NB4 (cell line): ENCODE data around the gene SIVA1.
A peak's percentile ranks its signal among the peaks of the same experiment; 100 is the strongest.

Experiments
- DNase-seq: peaks from one replicate; pipeline ENCODE4 v3.0.0; 2010; ENCODE audit warnings: low read depth
- H3K4me3 ChIP-seq: one replicate; pipeline ENCODE4 v1.5.1; 2011; ENCODE audit warnings: mild to moderate bottlenecking, low read depth, low read length, moderate library complexity
- MYC ChIP-seq: IDR thresholded peaks from 2 replicates; pipeline ENCODE4 v1.6.1; 2011; ENCODE audit warnings: low read depth, low read length
- POLR2A ChIP-seq: IDR thresholded peaks from 2 replicates; pipeline ENCODE4 v1.6.1; 2011; ENCODE audit warnings: mild to moderate bottlenecking; ENCODE audit not compliant: insufficient read length; ENCODE audit errors: extremely low read depth
- TF ChIP-seq, protein P1 (sequence below): IDR thresholded peaks from 2 replicates; pipeline ENCODE4 v1.6.1; 2011; ENCODE audit warnings: low read depth, low read length
- TF ChIP-seq, protein P2 (sequence below): IDR thresholded peaks from one replicate; pipeline ENCODE4 v1.5.1; 2012; ENCODE audit warnings: low read depth, low read length

Gene SIVA1

DNA sequence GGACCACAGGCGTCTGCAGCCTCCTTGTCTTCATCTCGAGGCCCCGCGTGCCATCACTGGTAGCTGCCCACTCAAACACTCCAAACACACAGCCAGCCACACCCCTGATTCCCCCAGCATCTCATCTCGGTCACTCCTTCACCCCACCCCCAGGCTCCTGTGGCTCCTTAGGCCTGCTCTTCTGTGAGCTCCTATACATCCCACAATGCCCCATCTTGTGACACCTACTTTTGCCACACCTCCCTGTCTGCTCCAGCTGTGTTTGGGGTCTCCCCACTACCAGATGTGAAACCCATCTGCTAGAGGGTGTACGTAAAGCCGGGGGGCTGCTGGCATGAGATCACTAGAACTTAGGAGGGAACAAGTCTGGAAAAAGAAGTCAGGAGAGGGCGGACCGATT, 38.5 kb downstream of the SIVA1 start:
- no peak overlapping the region for H3K4me3 ChIP-seq
- DNase-seq: no peak
- TF ChIP-seq, protein P1, sequence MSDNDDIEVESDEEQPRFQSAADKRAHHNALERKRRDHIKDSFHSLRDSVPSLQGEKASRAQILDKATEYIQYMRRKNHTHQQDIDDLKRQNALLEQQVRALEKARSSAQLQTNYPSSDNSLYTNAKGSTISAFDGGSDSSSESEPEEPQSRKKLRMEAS: no peak

DNA sequence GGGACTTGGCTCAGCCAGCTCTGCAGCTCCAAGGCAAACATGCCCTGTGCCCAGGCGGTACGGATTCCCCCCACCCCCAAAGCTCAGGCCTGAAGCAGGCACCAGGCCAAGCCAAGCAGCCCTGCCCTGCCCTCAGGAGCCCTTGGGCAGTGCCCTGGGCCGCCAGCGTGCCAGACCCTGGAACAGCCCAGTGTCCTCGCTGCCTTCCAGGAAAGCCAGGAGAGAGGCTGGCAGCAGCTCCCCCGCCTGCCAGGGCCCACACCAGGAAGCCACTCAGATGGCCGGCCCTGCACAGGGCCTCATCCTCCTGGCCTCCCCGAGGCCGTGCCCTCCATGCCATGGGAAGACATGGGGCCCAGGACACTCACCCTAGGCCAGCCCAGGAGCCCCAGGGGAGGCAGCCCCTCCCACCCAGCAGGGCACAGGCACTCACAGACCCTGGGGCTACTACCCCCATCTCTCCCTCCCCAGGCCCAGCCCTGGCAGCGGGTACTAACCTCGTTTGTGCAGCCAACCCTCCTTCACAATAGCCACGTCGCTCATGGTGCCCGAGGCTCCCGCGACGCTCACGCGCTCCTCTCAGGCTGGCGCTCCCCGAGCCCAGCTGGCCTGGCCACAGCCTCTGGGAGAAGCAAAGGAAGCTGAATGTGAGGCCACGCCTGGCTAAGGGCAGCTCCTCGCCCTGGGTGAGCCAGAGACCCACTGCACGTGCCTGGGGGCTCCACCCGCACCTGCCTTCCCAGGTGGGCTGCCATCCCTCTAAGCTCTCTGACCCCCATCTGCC, 39.3 kb downstream of the SIVA1 start:
- H3K4me3 ChIP-seq: no peak overlapping the region
- TF ChIP-seq, protein P1: no peak
- TF ChIP-seq MYC (no peak), POLR2A (no peak)
- TF ChIP-seq, protein P2, sequence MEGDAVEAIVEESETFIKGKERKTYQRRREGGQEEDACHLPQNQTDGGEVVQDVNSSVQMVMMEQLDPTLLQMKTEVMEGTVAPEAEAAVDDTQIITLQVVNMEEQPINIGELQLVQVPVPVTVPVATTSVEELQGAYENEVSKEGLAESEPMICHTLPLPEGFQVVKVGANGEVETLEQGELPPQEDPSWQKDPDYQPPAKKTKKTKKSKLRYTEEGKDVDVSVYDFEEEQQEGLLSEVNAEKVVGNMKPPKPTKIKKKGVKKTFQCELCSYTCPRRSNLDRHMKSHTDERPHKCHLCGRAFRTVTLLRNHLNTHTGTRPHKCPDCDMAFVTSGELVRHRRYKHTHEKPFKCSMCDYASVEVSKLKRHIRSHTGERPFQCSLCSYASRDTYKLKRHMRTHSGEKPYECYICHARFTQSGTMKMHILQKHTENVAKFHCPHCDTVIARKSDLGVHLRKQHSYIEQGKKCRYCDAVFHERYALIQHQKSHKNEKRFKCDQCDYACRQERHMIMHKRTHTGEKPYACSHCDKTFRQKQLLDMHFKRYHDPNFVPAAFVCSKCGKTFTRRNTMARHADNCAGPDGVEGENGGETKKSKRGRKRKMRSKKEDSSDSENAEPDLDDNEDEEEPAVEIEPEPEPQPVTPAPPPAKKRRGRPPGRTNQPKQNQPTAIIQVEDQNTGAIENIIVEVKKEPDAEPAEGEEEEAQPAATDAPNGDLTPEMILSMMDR: no peak

DNA sequence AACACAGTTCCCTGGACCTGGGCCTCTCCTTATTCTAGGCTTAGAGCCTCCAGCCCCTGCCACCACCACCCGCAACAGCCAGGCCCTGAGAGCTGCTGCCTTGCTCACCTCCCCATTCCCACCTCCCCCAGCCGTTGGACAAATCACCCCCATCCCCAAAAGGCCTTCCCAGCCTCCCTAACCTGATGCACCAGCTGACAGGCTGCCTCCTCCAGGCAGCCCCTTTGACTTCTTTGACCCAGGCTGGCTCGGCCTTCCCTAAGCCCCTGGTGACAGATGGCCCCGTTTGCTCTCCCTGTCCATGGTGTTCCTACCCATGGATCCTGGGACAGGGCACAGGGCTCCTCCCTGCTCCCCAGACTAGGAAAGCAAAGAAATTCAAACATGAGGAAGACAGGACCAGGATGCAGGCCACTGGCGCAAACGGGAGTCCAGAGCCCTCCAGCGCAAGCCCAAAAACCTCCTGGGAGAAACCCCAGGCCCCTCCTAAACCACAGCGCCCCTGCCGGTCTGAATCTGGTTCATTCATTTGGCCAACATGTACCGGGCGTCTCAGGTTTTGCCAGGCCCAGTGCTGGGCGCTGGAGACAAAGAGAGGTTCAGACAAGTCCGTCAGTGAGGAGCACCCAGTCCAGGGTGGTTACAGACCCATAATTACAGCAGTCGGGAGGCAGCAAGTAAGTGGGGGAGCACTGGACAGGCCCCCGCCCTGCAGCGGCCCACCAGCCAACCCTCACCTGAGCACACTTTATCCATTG, 40.2 kb downstream of the SIVA1 start:
- TF ChIP-seq POLR2A (no peak), MYC (no peak)
- TF ChIP-seq, protein P1: no peak
- TF ChIP-seq, protein P2: no peak
- no peak for DNase-seq
- H3K4me3 ChIP-seq: peak overlapping the region; percentile 25

More for the DNA sequence above, 39.3 kb downstream of the SIVA1 start:
- no peak for DNase-seq

DNA sequence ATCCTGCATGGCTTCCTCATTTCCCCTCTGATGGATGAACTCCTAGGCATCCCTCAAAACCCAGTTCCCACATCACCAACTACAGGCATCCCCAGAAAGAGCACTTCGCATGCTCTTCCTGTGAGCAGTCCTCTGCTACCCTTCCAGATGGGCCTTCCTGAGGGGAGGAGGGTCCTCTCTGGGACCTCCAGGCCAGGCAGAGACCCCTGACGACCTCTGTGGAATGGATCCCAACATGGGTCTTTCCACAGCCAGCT, 40.7 kb downstream of the SIVA1 start:
- H3K4me3 ChIP-seq: peak overlapping the region; percentile 68
- TF ChIP-seq, protein P2: no peak
- no peak for TF ChIP-seq MYC
- TF ChIP-seq POLR2A: no peak
- TF ChIP-seq, protein P1: no peak
- DNase-seq: no peak

DNA sequence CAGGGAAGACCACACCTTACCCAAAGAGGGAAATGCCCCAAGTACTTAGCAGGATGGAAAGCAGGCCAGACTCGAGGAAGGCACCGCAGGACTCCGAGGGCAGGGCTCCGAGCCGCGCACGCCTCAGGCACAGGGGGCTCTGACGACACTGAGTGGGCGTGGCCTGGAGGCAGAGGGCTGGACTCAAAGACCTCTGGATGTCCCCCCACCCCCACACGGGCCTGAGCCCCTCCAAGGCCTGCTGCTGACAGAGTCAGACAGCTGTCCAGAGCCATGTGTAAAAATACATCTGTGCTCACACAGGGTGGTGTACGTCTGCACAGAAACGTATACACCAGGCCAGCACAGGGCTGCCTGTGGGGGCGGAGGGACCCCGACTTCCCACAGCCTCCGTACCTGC, 41.2 kb downstream of the SIVA1 start:
- TF ChIP-seq MYC (peak; percentile 6; the same call in 1 of the 2 replicates), POLR2A (no peak)
- H3K4me3 ChIP-seq: peak overlapping the region; percentile 68
- peak; percentile 55 for DNase-seq

DNA sequence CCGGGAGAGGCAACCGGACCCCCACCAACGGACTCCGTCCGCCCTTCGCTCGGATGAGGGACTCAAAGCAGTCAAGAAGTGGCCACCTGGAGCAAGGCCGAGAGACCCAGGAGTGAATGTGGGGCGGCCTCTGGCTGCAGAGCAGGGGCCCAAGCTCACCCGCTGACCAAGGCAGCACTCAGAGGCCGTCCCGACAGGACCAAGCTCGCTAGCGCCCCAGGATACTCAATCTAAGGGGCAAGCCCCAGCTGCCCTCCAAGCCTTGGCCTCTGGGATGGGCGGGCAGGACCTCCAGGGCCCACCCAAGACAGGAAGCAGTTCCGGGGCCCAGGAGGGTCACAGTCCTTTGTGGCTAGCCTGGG, 41.7 kb downstream of the SIVA1 start:
- TF ChIP-seq MYC: no peak
- no peak for TF ChIP-seq POLR2A
- TF ChIP-seq, protein P2: no peak
- peak; percentile 45 for DNase-seq
- H3K4me3 ChIP-seq: peak overlapping the region; percentile 68
